IMR-90 (cell line): ENCODE data around the gene HS3ST2.

Experiments
- CEBPB ChIP-seq: IDR thresholded peaks from 2 replicates; pipeline ENCODE4 v1.6.1; 2012; ENCODE audit warnings: low read depth, low read length, improper control_type of control experiment
- ELK1 ChIP-seq: fragments of 150-350 bp; IDR thresholded peaks from 2 replicates; pipeline ENCODE4 v1.6.1; 2016; ENCODE audit warnings: low read depth, mild to moderate bottlenecking, low read length, moderate library complexity, borderline replicate concordance
- MAZ ChIP-seq: IDR thresholded peaks from 2 replicates; pipeline ENCODE4 v1.6.1; 2012; ENCODE audit warnings: low read depth, mild to moderate bottlenecking, low read length, improper control_type of control experiment, moderate library complexity, borderline replicate concordance
- POLR2A ChIP-seq: IDR thresholded peaks from 2 replicates; pipeline ENCODE4 v1.6.1; 2012; ENCODE audit warnings: mild to moderate bottlenecking, low read depth, low read length
- RAD21 ChIP-seq: IDR thresholded peaks from 2 replicates; pipeline ENCODE4 v1.6.1; 2012; ENCODE audit warnings: low read length, improper control_type of control experiment
- RCOR1 ChIP-seq: IDR thresholded peaks from 2 replicates; pipeline ENCODE4 v1.6.1; 2012; ENCODE audit warnings: mild to moderate bottlenecking, low read length, improper control_type of control experiment; ENCODE audit not compliant: insufficient replicate concordance
- USF2 ChIP-seq: fragments of 150-350 bp; IDR thresholded peaks from 2 replicates; pipeline ENCODE4 v1.6.1; 2017; ENCODE audit warnings: mild to moderate bottlenecking, antibody characterized with exemption, low read length, low read depth
- TF ChIP-seq, protein P1 (sequence below): conservative IDR thresholded peaks from 2 replicates; pipeline ENCODE4 v1.5.1; 2012; ENCODE audit warnings: mild to moderate bottlenecking, low read depth, low read length, improper control_type of control experiment

- no peak for TF ChIP-seq POLR2A
- TF ChIP-seq, protein P1, sequence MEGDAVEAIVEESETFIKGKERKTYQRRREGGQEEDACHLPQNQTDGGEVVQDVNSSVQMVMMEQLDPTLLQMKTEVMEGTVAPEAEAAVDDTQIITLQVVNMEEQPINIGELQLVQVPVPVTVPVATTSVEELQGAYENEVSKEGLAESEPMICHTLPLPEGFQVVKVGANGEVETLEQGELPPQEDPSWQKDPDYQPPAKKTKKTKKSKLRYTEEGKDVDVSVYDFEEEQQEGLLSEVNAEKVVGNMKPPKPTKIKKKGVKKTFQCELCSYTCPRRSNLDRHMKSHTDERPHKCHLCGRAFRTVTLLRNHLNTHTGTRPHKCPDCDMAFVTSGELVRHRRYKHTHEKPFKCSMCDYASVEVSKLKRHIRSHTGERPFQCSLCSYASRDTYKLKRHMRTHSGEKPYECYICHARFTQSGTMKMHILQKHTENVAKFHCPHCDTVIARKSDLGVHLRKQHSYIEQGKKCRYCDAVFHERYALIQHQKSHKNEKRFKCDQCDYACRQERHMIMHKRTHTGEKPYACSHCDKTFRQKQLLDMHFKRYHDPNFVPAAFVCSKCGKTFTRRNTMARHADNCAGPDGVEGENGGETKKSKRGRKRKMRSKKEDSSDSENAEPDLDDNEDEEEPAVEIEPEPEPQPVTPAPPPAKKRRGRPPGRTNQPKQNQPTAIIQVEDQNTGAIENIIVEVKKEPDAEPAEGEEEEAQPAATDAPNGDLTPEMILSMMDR = no peak
- no peak for TF ChIP-seq RCOR1
- no peak for TF ChIP-seq RAD21
- no peak for TF ChIP-seq CEBPB
- TF ChIP-seq USF2 = no peak
- TF ChIP-seq MAZ = no peak
- TF ChIP-seq ELK1 = no peak
Measured at GRCh38 chr16:22864375-22864774, 50.4 kb downstream of the HS3ST2 start.
